Kidney (tissue), 14 donors: ENCODE data around the gene TULP4. TPM values are rescaled to one million over a fixed set of nuclear protein-coding genes. Genes with fewer than 3 reads are reported as not detected.
A peak's percentile ranks its signal among the peaks of the same experiment; 100 is the strongest.

Experiments
- DNase-seq, 5 donors: peaks; one replicate each; pipeline ENCODE4 v3.0.0-alpha.2; 2013 to 2020
- FAIRE-seq: peaks from 2 replicates; lab custom pipeline; 2012; peaks lifted over from hg19 to GRCh38; lab: Jason Lieb, UNC
- H3K27ac ChIP-seq, 2 donors: one replicate each; pipeline ENCODE4 v1.7.0; 2013; ENCODE audit warnings: low read depth in 2 of 2, low read length in 2 of 2, inconsistent platforms in 1 of 2
- H3K27me3 ChIP-seq: one replicate; pipeline ENCODE4 v1.7.1; 2013; ENCODE audit warnings: low read length, inconsistent platforms; ENCODE audit not compliant: control insufficient read depth, insufficient read depth
- H3K36me3 ChIP-seq, 3 donors: one replicate each; pipeline versions ENCODE4 v1.7.0 to v1.7.1; 2013; ENCODE audit warnings: low read length in 3 of 3, control low read depth in 1 of 3, inconsistent platforms in 1 of 3; ENCODE audit not compliant: insufficient read depth in 3 of 3, control insufficient read depth in 2 of 3
- H3K4me1 ChIP-seq, 3 donors: one replicate each; pipeline versions ENCODE4 v1.7.0 to v1.7.1; 2013; ENCODE audit warnings: low read length in 3 of 3, inconsistent platforms in 1 of 3, low read depth in 1 of 3; ENCODE audit not compliant: control insufficient read depth in 2 of 3, insufficient read depth in 2 of 3
- H3K4me3 ChIP-seq, 3 donors: one replicate each; pipeline versions ENCODE4 v1.7.0 to v1.8.1; 2013; ENCODE audit warnings: low read length in 3 of 3, control low read depth in 1 of 3, inconsistent platforms in 1 of 3
- H3K9ac ChIP-seq, 3 donors: one replicate each; pipeline versions ENCODE4 v1.7.0 to v1.7.1; 2013; ENCODE audit warnings: low read length in 3 of 3, control low read depth in 1 of 3, inconsistent platforms in 1 of 3
- H3K9me3 ChIP-seq, 3 donors: one replicate each; pipeline versions ENCODE4 v1.7.0 to v1.7.1; 2013; ENCODE audit warnings: low read length in 3 of 3, control low read depth in 1 of 3, inconsistent platforms in 1 of 3; ENCODE audit not compliant: control insufficient read depth in 2 of 3, insufficient read depth in 1 of 3
- CTCF ChIP-seq: IDR thresholded peaks from 3 replicates; pipeline ENCODE4 v1.5.1; 2012; ENCODE audit warnings: mild to moderate bottlenecking, moderate library complexity, borderline replicate concordance; ENCODE audit not compliant: insufficient read depth; ENCODE audit errors: extremely low read depth
- intact Hi-C: fragments of 100-400 bp; cut with DNase I; formaldehyde crosslinking; loops from one replicate; pipeline ENCODE4 v1.11.1; 2022
- polyA plus RNA-seq: library from polyadenylated mRNA; stranded (reverse); fragments of 350-450 nt; fragmentation: Illumina TruSeq; extraction: RNeasy Lipid Tissue Mini Kit (QIAGEN cat#74804); gene quantifications from one replicate; pipeline ENCODE4 v1.2.3, GENCODE V29; 2014; ENCODE audit warnings: low read depth, low replicate concordance; ENCODE audit not compliant: insufficient read depth
- total RNA-seq: library from RNA; stranded (reverse); fragmentation: NEBNext Ultra II Directional; extraction: Animal tissue kit (Norgen Biotek cat#: 25700); gene quantifications from one replicate; pipeline ENCODE4 v1.2.1, GENCODE V29; 2021
- donor health status: control.
- donor health status: control.
- donor health status: control.
- donor health status: control.
- donor health status: control.
- donor health status: DM: yes; HTN: yes; CAD: no.
- donor health status: Normal renal cell carcinoma (clear cell type).

Gene TULP4
- total and polyA plus RNA-seq, 2 donors from 2014 or later: 3.3 to 114 TPM

GRCh38 chr6:158361961-158362669 is 49.9 kb downstream of the TULP4 start:
- no peak for TF ChIP-seq CTCF
- H3K9ac ChIP-seq: no peak overlapping the region
- DNase-seq (peak in 3 of 5 donors; percentile 22 to 55 (median 44)), FAIRE-seq (no peak)
- H3K4me3 ChIP-seq: no peak overlapping the region
- H3K27ac ChIP-seq: no peak overlapping the region
- H3K36me3 ChIP-seq: no peaks in the 10 kb centered on the region
- peaks cover 0 to 3% (median 0%) of the 10 kb centered on the region in 3 donors for H3K4me1 ChIP-seq
- H3K27me3 ChIP-seq: no peaks in the 10 kb centered on the region
- intact Hi-C loops: no loop called here
- H3K9me3 ChIP-seq: no peaks in the 10 kb centered on the region

- TF ChIP-seq CTCF: no peak
- Histone ChIP-seq H3K4me3 (no peak overlapping the region), H3K27ac (no peak overlapping the region), H3K27me3 (no peaks in the 10 kb centered on the region), H3K4me1 (no peaks in the 10 kb centered on the region), H3K9me3 (no peaks in the 10 kb centered on the region), H3K9ac (no peak overlapping the region), H3K36me3 (no peaks in the 10 kb centered on the region)
- FAIRE-seq (no peak), DNase-seq (no peak)
- intact Hi-C loops: no loop called here
These were observed 54.1 kb downstream of the TULP4 start for GRCh38 chr6:158366363-158366762.

DNA sequence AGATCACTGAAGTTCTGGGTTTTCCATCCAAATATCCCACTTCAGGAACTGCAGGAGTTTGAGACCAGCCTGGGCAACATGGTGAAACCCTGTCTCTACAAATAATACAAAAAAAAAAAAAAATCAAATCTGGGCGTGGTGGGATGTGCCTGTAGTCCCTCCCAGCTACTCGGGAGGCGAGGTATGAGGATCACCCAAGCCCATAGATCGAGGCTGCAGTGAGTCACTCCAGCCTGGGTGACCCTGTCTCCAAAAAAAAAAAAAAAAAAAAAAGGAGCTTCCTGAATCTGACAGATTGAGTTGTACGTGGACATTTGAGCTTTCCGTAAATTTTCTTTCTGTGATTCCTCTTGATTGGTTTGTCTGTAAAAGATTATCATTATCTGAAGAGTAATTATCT is 55.6 kb downstream of the TULP4 start:
- DNase-seq: no peak
- no peak overlapping the region for H3K9ac ChIP-seq
- intact Hi-C loops: no loop called here
- no peak for TF ChIP-seq CTCF
- no peak for FAIRE-seq
- H3K9me3 ChIP-seq: no peaks in the 10 kb centered on the region
- peaks cover 0 to under 1% (median 0%) of the 10 kb centered on the region in 3 donors for H3K4me1 ChIP-seq
- no peaks in the 10 kb centered on the region for H3K36me3 ChIP-seq
- H3K27ac ChIP-seq: no peak overlapping the region
- no peak overlapping the region for H3K4me3 ChIP-seq
- H3K27me3 ChIP-seq: no peaks in the 10 kb centered on the region
